Measurements from ENCODE around the gene AIPL1.

AIPL1 gene

DNA sequence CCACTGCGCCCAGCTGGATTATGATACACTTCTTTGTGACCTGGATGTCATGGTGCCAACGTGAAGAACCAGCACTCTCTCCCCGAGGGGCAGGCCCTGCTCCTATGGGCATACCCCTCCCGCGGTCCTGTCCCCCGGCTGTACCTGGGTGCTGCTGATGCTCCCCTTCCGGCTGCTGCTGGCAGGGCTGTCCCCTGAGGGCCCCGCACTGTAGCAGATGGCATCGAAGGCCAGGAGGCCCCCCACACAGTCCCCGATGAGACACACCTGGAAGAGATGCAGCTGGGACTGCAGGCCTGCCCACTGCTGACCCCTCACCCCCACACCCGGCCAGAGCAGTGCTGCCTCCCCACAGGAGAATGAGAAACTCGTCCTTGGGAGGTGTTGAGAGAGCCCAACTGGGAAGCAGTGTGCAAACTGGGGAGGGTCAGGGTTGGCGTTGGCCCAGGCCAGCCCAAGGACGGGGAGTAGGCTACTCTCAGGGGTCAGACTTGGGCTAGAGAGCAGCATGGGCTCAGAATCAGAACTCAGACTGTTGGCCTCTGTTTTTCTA is 43.0 kb upstream of the AIPL1 start:
- H3K4me3 ChIP-seq (replicated peaks in 1 of 2; ENCODE audit: low read depth in 2 of 2, low read length in 2 of 2) = no peak overlapping the region
- no peak for DNase-seq (ENCODE audit: low read depth in 2 of 2)
- TF ChIP-seq, protein P1, sequence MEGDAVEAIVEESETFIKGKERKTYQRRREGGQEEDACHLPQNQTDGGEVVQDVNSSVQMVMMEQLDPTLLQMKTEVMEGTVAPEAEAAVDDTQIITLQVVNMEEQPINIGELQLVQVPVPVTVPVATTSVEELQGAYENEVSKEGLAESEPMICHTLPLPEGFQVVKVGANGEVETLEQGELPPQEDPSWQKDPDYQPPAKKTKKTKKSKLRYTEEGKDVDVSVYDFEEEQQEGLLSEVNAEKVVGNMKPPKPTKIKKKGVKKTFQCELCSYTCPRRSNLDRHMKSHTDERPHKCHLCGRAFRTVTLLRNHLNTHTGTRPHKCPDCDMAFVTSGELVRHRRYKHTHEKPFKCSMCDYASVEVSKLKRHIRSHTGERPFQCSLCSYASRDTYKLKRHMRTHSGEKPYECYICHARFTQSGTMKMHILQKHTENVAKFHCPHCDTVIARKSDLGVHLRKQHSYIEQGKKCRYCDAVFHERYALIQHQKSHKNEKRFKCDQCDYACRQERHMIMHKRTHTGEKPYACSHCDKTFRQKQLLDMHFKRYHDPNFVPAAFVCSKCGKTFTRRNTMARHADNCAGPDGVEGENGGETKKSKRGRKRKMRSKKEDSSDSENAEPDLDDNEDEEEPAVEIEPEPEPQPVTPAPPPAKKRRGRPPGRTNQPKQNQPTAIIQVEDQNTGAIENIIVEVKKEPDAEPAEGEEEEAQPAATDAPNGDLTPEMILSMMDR (IDR thresholded peaks at IDR 0.05; ENCODE audit: low read depth, low read length) = no peak

DNA sequence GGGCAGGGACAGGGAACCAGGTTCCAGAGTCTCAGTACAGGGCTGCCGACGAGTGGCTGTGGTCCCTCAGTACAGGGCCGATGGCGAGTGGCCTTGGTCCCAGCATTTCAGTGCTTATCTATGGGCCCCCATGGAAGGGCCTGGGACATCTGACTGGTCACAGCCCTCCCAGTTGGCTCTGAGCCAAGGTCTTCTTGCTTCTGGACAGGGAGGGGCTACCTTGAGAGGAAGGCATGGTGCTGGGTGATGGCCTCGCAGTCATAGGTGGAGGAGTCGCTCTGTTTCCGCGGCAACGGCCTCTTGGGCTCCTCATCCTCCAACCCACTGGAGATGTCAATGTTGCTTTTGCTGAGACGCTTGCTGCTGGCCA is 41.9 kb upstream of the AIPL1 start:
- no peak overlapping the region for H3K4me3 ChIP-seq (replicated peaks in 1 of 2; ENCODE audit: low read depth in 2 of 2, low read length in 2 of 2)
- no peak for DNase-seq (ENCODE audit: low read depth in 2 of 2)
- TF ChIP-seq, protein P1 (IDR thresholded peaks at IDR 0.05; ENCODE audit: low read depth, low read length) = no peak

DNA sequence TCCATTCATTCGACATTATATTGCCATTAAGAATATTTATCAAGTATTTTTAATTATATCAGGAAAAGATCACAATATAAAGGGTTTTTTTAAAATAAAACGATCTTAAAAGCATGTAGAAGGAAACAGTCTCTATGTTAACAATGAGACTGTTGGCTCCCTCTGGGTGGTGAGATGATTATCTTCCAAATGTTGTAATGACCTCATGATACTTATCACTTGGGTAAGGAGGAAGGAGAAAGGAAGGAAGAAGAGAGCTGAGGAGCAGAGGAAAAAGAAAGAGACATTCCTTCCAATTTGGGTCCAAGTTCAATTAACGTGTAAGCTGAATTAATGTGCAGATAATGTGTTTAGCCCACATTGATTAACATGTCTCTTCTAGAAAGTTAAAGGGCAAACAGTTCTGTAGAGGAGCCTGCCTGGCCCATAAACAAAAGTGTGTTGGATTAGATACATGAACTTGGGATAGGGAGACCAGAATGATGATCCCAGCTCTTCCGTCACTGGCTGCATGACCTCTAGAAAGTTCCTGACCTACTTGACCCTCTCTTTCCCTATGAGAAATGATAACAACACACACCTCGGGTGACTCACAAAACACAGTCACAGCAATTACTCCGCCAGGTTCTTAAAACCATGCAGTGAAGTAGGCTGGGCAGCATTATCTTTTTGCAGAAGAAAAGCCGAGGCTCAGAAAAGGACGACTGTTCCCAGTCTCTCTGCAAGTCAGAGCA is 41.3 kb upstream of the AIPL1 start:
- no peak for DNase-seq (ENCODE audit: low read depth in 2 of 2)
- TF ChIP-seq, protein P1 (IDR thresholded peaks at IDR 0.05; ENCODE audit: low read depth, low read length) = no peak
- no peak overlapping the region for H3K4me3 ChIP-seq (replicated peaks in 1 of 2; ENCODE audit: low read depth in 2 of 2, low read length in 2 of 2)

DNA sequence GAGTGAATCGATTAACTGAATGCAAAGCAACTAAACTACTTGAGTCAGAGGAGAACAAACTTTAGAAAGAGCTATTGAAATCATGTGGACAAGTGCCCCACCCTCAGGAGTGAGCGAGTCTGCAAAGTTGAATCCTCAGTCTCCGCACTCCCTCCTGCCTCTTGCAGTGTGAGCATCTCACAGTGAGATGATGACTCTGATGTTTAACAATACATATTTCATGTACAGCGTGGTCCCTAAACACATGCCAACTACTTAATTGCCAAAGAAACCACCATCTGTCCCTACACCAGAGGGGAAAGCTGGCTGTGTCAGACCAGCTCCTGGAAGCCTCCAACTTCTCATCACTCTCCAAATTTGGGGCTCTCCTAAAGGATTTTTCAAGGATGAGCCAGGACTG is 40.5 kb upstream of the AIPL1 start:
- no peak overlapping the region for H3K4me3 ChIP-seq (replicated peaks in 1 of 2; ENCODE audit: low read depth in 2 of 2, low read length in 2 of 2)
- TF ChIP-seq, protein P1 (IDR thresholded peaks at IDR 0.05; ENCODE audit: low read depth, low read length) = no peak
- no peak for DNase-seq (ENCODE audit: low read depth in 2 of 2)

DNA sequence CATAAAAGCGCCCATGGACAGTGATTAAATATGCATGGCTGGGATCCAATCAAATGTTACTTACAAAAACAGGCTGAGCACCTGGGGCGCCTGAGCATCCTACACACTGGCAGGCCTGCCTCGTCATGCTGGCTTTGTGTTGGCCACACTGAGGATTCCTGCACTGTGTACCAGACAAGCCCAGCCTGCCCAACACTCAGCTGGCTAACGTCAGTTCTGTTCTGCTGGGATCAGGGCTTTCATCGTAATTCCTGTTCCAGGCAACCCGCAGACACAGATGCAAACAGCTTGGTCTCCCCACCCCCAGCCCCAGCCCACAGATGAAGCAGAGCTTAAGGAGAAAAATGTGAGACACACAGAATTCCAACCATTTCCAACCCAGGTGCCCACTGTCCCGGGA is 40.0 kb upstream of the AIPL1 start:
- no peak overlapping the region for H3K4me3 ChIP-seq (replicated peaks in 1 of 2; ENCODE audit: low read depth in 2 of 2, low read length in 2 of 2)
- no peak for DNase-seq (ENCODE audit: low read depth in 2 of 2)
- TF ChIP-seq, protein P1 (IDR thresholded peaks at IDR 0.05; ENCODE audit: low read depth, low read length) = no peak

DNA sequence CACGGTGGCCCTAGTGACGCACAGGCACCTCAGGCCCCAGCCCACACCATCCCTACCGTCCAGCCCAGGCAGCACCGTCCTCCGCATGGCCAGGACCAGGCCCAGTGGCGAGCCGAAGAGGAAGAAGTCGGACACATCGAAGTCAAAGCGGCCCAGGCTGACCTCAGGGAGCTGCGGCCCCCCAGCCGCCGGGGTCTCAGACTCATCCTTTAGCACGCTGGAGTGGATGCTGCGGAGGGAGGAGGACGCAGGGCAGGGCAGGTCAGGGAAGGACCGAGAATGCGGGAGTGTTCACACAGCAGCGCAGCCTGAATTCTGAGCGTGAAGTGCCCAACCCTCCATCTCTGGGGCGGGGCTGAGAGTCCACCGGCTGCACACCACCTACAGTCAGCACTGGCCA is 39.5 kb upstream of the AIPL1 start:
- TF ChIP-seq, protein P1 (IDR thresholded peaks at IDR 0.05; ENCODE audit: low read depth, low read length) = no peak
- DNase-seq (ENCODE audit: low read depth in 2 of 2) = no peak
- H3K4me3 ChIP-seq (replicated peaks in 1 of 2; ENCODE audit: low read depth in 2 of 2, low read length in 2 of 2) = no peak overlapping the region
